ENCODE measurements around the gene CACNA2D4. TPM values are rescaled to one million over a fixed set of nuclear protein-coding genes. Genes with fewer than 3 reads are reported as not detected.
A peak's percentile ranks its signal among the peaks of the same experiment; 100 is the strongest.

CACNA2D4 gene
- total and polyA plus RNA-seq, 7 donors = 2.8 to 5.8 (median 3.6) TPM

DNA sequence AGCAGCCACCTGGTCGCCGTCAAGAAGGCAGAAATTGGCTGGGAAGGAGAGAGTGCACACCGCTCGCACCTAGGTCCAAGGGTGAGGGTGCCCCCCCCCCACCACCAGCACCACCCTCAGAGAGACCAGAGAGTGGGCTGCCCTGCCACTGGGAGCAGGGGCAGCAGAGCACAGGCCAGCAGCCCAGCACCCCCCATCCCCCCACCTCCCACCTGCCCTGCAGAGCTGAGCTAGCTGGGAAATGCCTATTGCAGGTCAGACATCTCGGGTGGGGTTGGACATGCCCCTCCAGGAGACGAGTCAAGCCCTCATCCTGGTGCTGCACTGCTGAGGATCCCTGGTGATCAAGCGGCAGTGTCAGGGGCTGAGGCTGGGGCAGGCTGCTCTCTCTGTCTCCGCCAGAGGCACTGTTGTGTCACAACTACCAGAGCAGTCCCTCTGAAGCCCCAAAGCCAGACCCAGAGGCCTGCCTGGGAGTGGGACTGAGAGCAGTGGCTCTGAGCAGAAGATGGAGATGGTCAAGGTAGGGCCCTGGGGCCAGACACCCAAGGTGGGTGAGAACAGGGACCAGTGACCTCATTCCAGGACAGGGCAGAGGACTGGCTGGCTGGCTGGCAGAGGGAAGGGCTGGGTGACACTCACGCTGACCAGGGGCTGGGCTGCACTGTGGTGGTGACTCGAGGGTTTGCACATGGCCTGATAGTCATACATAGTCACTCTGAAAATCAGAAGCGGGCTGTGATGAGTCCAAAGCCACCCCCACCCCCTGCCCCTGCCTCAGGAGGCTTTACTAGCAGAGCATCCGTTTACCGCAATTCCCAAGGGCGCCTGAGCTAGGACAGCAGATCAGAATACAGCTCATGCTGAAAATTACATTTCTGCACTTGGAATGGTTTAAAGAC lies 117.8 kb downstream of the CACNA2D4 start:
- intact Hi-C loops (cut with DNase I) = no loop called here
- no peak overlapping the region for H3K27ac ChIP-seq
- TF ChIP-seq POLR2A (IDR thresholded peaks at IDR 0.05) = no peak
- TF ChIP-seq, protein P1, sequence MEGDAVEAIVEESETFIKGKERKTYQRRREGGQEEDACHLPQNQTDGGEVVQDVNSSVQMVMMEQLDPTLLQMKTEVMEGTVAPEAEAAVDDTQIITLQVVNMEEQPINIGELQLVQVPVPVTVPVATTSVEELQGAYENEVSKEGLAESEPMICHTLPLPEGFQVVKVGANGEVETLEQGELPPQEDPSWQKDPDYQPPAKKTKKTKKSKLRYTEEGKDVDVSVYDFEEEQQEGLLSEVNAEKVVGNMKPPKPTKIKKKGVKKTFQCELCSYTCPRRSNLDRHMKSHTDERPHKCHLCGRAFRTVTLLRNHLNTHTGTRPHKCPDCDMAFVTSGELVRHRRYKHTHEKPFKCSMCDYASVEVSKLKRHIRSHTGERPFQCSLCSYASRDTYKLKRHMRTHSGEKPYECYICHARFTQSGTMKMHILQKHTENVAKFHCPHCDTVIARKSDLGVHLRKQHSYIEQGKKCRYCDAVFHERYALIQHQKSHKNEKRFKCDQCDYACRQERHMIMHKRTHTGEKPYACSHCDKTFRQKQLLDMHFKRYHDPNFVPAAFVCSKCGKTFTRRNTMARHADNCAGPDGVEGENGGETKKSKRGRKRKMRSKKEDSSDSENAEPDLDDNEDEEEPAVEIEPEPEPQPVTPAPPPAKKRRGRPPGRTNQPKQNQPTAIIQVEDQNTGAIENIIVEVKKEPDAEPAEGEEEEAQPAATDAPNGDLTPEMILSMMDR (IDR thresholded peaks at IDR 0.05) = peak in 3 of 4 experiments; percentile 27 to 66 (median 63)
- peaks cover 0 to 28% (median 19%) of the 10 kb centered on the region in 4 donors for H3K4me1 ChIP-seq
- no peaks in the 10 kb centered on the region for H3K9me3 ChIP-seq
- DNase-seq = peak; percentile 74
- H3K4me3 ChIP-seq = no peak overlapping the region
- H3K36me3 ChIP-seq = no peaks in the 10 kb centered on the region
- WGBS, 2 donors = 69 to 73% methylated on average over 14 of the region's 14 CpGs
- H3K27me3 ChIP-seq = no peaks in the 10 kb centered on the region

DNA sequence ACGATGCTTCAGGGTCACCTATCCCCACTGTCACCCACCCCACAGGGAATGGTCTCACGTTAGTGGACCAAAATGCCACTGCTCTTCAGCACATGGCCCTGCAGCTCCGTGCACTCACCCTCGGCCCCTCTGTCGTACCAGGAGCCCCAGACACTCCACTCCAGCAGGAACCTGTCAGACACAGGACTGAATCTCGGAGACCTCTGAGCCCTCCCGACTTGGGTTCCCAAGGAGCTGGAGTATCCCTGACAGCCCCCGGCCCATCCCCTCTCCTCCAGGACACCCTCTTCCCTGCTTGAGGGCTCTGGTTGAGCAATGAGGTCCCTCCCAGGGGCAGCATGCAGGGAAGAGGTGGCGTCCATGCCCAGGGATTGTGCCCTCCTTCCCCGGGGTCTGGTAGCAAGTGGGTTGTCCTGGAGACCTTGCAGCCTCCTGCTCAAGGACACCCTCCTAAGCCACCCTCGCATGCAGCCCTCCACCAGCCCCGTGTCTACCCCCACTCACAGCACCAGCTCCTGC lies 118.5 kb downstream of the CACNA2D4 start:
- Histone ChIP-seq H3K4me1 (peaks cover 0 to 35% (median 26%) of the 10 kb centered on the region in 4 donors), H3K27me3 (no peaks in the 10 kb centered on the region), H3K36me3 (no peaks in the 10 kb centered on the region), H3K4me3 (no peak overlapping the region), H3K27ac (no peak overlapping the region), H3K9me3 (no peaks in the 10 kb centered on the region)
- TF ChIP-seq, protein P1 (IDR thresholded peaks at IDR 0.05) = no peak
- TF ChIP-seq POLR2AphosphoS5 (IDR thresholded peaks at IDR 0.05) (no peak), POLR2A (IDR thresholded peaks at IDR 0.05) (no peak), EP300 (IDR thresholded peaks at IDR 0.05) (no peak)
- intact Hi-C loops (cut with DNase I) = loop anchor here (5.0 kb wide), 2 partner anchors 252 to 487 kb away; partner anchors contain the start of gene CACNA1C
- DNase-seq = peak; percentile 48
- 79 to 87% methylated on average over 12 of the region's 12 CpGs for WGBS, 2 donors

DNA sequence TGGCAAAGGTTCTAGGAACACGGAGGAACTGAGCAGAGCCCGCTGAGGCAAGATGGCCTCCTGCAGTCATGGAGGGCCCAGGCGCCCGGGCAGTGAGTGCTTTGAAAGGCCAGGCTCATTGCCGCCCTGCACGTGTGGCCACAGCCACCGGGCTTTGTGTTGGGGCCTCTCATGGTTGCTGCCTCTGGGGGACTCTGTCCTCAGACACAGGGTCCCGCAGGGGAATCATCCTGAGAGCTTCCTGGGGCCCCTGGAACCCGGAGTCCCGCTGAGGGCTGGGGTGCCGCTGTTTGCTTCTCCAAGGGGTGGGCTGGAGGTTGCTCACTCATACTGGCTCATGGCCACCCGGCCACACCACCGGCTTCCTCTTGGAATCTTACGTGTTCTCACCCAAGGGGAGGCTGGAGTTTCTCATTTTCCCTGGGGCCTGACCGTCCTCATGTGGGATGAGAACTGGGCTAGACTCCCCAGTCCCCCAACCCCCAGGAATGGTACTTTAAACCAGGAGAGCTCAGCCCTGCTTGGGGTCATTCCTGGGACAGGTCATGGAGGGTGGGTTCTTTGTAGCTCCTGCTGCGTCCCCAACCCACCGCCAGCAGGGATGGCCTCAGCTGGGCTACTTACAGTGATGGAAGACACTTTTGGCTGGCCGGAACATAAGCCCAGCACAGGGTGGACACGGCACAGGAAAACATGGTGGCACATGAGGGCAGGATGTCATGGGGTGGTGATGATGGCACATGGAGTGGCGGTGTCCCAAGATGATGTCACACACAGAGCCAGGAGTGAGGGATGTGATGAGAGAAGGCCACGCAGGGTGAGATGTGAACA lies 119.2 kb downstream of the CACNA2D4 start:
- Histone ChIP-seq H3K27me3 (no peaks in the 10 kb centered on the region), H3K4me1 (peaks cover 0 to 35% (median 30%) of the 10 kb centered on the region in 4 donors), H3K9me3 (no peaks in the 10 kb centered on the region), H3K27ac (no peak overlapping the region), H3K36me3 (no peaks in the 10 kb centered on the region), H3K4me3 (no peak overlapping the region)
- DNase-seq = no peak
- 90% methylated on average over 21 of the region's 21 CpGs for WGBS, 2 donors
- no peak for TF ChIP-seq EP300 (IDR thresholded peaks at IDR 0.05)
- TF ChIP-seq, protein P1 (IDR thresholded peaks at IDR 0.05) = no peak
- intact Hi-C loops (cut with DNase I) = loop anchor here (5.0 kb wide), 2 partner anchors 253 to 488 kb away; partner anchors contain the start of gene CACNA1C

DNA sequence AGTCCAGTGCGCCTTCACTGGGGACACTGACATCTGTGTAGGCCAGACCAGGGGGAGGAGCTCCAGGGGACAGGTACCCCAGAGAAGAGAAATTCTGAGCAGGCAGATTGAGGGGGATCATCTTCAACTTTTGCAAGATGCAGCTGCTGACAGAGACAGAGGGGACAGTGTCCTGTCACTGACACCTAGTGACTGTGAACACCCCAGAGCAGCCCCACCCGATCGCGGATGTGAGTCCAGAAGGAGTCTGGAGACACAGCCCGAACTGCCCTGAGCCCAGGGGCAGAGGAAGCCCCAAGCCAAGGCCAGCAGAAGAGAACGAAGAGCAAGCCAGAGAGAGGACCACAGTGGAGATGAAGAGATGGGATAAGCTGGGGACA lies 119.8 kb downstream of the CACNA2D4 start:
- no peaks in the 10 kb centered on the region for H3K27me3 ChIP-seq
- WGBS, 2 donors = 85 to 92% methylated on average over 6 of the region's 6 CpGs
- no peak for DNase-seq
- intact Hi-C loops (cut with DNase I) = loop anchor here (5.0 kb wide), 2 partner anchors 254 to 489 kb away; partner anchors contain the start of gene CACNA1C
- H3K4me1 ChIP-seq = peaks cover 0 to 35% (median 30%) of the 10 kb centered on the region in 4 donors
- no peak overlapping the region for H3K27ac ChIP-seq
- TF ChIP-seq POLR2A (IDR thresholded peaks at IDR 0.05) (no peak), POLR2AphosphoS5 (IDR thresholded peaks at IDR 0.05) (no peak), EP300 (IDR thresholded peaks at IDR 0.05) (no peak)
- TF ChIP-seq, protein P1 (IDR thresholded peaks at IDR 0.05) = no peak
- H3K4me3 ChIP-seq = no peak overlapping the region
- H3K9me3 ChIP-seq = no peaks in the 10 kb centered on the region
- no peaks in the 10 kb centered on the region for H3K36me3 ChIP-seq

Measured in sigmoid colon (tissue), 7 donors.